ENCODE measurements around the gene COL5A3.
"Not testable (repeated sequence)": the region's sequence is repeated elsewhere in the genome, so short reads cannot be mapped to it uniquely, and the experiment has no call there.

The COL5A3 gene

DNA sequence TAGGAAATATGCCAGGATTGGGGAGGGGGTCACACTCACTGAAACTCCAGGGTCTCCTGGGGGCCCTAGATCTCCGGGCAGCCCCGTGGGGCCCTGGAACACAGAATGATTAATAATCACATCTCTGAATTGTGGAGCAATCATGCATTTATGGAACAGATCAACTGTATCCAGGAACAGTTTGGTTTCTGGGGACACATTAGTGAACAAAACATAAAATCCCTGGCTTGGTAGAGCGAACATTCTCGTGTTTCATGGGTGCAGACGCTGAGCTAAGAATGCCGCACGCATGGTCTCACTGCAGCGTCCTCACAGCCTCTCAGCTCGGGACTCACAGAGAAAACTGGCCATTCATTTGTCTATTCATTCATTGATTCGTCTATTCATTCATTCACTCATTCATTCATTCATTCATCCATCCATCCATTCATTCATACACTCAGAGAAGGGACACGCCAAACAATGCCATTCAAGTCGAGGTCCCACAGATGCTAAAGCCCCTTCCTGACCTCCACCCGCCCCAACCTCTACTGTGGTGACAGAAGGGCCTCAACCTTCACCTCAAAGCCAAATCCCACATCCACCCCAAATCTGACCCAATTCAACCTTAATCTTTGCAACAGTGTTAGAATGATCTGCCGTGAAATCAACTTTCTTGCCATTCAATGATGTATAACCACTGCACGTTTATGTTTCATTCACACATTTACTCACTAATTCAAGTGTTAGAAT, 39.0 kb downstream of the COL5A3 start:
- no peak for DNase-seq (ENCODE audit: low read depth in 2 of 2)

DNA sequence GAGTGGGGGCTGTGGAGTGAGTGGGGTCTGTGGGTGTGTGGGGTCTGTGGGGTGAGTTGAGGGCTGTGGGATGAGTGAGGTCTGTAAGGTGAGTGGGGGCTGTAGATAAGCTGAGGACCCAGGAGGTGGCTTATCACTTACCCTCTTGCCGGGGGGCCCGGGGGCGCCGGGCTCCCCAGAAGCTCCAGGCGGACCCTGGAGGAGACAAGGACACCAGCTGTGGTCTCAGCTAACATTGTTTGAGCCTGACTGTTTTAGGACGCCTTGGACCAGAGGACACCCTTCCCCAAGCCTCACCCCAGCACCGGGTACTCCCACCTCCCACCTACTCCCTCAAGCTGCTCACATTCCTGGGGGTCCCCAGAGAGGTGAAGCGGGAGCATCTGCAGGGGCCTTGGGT, 39.8 kb downstream of the COL5A3 start:
- no peak for DNase-seq (ENCODE audit: low read depth in 2 of 2)

DNA sequence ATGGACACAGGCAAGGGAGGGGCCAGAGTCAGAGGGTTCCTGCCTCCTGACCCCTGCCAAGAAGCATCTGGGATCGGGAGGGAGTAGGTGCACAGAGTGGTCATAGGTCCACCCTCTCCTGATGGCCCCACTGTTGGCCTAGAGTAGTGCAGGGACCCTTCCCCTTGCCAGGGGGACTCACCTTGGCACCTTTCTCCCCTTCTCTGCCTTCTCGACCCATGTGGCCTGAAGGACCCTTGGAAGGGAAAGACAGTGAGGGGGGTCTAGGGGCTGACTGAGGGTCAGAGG, 40.7 kb downstream of the COL5A3 start:
- DNase-seq (ENCODE audit: low read depth in 2 of 2): no peak

DNA sequence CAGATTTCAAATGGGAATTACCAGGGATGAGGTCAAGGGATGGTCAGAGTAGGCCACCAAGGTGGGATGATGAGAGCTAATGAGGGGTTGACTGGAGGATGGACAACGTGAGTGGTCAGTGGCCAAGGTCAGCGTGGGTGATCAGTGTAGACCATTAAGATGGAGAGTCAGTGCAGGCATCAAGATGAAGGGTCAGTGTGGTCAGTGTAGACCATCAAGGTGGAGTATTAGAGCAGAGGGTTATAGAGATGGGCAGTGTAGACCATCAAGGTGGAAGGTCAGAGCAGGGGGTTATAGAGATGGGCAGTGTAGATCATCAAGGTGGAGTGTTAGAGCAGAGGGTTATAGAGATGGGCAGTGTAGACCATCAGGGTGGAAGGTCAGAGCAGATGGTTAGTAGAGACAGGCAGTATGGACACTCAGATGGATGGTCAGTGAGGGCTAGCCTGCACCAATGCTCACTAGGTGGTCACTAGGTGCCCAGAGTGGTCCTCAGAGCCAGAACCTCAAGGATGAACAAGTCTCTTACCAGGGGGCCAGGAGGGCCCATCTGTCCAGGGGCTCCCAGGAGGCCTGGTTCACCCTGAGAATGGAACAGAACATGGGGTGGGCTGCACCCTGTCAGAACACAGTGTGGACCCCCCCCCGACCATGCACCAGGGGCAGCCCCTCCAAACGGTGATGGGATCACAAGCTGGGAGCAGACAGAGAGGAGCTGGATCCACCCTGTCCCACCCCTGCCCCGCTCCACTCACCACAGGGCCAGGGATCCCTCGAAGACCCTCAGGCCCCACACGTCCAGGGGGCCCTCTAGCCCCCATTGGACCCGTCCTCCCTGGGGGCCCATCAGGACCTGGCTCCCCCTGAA, 41.2 kb downstream of the COL5A3 start:
- no peak for DNase-seq (ENCODE audit: low read depth in 2 of 2)

DNA sequence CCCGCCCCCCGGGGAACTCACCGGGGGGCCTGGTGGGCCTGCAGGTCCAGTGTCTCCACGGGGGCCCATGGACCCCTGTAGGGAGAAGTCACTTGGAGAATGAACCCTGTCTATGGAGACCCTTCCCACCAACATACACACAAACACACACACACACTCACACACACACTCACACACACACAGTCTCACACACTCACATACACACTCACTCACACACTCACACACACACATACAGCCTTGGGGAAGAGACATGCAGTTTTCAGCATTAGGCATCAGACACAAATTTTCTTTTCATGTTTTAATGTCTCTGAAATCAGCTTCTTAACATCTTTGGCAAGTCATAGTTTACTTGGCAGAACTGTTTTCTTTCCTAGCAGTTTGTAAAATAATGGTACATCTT, 43.0 kb downstream of the COL5A3 start:
- no peak for DNase-seq (ENCODE audit: low read depth in 2 of 2)

DNA sequence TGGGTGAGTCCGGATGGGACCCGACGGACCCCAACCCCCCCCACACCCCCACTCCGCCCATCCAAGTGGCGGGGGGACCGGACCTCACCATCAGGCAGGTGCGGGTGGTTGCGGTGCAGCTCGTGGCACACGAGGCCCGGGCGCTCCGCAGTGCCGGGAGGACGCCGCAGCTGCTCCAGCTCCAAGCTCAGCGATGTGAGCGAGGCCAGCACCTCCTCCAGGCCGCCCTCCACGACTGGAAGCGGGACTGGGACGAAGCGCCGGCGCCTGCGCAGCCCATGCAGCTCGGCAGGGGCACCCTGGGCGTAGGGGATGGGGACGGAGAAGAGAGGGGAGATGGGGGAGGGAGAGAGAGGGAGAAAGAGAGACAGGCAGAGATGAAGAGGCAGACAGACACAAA, 43.9 kb downstream of the COL5A3 start:
- DNase-seq (ENCODE audit: low read depth in 2 of 2): no peak

DNA sequence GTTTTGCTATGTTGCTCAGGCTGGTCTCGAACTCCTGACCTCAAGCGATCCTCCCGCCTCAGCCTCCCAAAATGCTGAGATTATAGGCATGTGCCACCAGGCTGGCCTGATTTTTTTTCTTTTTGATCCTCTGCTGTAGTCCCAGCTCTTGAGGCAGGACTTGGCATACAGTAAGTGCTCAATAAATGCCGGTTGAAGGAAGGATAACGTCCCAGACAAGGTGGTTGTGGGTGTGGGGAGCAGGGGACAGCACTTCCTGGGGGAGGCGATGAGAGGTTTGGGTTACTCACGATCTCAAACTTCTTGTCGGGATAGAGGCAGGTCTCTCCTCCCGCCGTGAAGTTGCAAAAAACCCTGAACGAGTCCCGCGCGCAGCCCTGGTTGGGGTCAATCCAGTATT, 44.3 kb downstream of the COL5A3 start:
- no peak for DNase-seq (ENCODE audit: low read depth in 2 of 2)

DNA sequence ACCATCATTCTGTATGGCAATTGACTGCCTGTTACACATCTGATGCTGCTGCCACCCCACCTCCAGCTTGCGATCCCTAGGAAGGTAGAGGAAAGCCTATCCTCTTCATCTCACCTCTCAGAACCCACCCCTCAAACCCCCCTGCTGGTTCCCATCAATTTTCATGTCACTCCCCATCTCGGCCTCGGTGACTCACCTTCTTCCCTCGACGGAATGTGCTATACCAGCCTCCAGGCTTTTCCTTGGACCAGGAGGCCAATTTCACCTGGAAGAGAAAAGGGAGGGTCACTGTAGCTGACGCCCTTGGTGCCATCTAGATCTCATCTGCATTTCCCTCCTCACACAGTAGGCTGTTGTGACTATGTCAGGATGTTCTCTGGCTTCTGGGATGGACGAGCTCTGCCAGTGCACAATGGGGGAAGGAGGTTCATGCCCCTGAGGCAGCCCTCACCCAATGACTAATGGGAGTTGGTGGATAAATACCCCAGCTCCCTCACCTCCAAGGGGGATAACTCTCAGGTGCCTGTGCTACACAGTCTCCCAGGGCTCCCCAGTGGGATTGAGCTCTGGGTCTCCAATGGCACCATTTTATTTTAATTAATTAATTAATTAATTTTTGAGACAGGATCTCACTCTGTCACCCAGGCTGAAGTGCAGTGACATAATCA, 47.5 kb downstream of the COL5A3 start:
- DNase-seq (ENCODE audit: low read depth in 2 of 2): no peak

DNA sequence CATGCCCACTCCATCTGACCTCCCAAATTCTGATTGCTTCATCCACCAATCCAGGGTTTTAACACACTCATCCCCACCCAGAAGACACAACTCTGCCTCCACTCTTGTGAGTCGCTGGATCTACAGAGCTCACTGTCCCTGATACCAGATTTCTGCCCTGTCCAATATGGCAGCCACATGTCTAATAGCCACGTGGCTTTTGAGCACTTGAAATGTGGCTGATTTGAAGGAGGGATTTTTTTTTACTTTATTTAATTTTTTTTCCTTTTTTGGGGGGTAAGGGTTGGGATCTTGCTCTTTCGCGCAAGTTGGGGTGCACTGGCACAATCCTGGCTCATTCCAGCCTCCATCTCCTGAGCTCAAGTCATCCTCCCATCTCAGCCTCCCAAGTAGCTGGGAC, 49.2 kb downstream of the COL5A3 start:
- no peak for DNase-seq (ENCODE audit: low read depth in 2 of 2)

DNA sequence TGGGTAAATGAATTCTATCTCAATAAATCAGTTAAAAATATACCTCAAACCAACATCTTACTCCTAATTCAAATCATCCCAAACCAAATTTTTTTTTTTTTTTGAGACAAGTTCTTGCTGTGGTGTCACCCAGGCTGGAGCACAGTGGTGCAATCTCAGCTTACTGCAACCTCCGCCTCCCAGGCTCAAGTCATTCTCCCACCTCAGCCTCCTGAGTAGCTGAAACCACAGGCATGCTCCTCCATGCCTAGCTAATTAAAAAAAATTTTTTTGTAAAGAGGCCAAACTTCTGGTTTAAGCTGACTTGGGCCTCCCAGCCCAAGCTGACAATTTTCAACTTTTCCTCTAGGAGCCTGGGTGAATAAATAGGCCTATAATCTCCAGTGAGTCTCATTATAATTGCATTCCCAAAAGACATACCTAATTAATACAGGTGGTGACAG, 51.9 kb downstream of the COL5A3 start:
- DNase-seq (ENCODE audit: low read depth in 2 of 2): peak; percentile 94 to 95

DNA sequence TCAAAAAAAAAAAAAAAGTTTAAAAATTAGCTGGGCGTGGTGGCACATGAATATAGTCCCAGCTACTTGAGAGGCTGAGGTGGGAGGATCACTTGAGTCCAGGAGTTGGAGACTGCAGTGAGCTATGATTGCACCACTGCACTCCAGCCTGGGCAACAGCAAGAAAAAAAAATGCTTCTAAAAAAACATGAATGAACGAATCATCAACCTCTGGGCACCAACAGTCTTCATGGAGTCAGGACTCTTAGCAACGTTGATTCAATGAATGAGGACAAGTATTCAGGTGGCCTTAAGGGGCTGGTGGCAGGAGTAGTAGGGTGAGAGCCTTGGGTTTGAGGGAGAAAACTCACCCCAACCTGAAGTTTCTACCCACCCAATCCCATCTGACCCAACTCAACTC, 53.3 kb downstream of the COL5A3 start:
- no peak for DNase-seq (ENCODE audit: low read depth in 2 of 2)

DNA sequence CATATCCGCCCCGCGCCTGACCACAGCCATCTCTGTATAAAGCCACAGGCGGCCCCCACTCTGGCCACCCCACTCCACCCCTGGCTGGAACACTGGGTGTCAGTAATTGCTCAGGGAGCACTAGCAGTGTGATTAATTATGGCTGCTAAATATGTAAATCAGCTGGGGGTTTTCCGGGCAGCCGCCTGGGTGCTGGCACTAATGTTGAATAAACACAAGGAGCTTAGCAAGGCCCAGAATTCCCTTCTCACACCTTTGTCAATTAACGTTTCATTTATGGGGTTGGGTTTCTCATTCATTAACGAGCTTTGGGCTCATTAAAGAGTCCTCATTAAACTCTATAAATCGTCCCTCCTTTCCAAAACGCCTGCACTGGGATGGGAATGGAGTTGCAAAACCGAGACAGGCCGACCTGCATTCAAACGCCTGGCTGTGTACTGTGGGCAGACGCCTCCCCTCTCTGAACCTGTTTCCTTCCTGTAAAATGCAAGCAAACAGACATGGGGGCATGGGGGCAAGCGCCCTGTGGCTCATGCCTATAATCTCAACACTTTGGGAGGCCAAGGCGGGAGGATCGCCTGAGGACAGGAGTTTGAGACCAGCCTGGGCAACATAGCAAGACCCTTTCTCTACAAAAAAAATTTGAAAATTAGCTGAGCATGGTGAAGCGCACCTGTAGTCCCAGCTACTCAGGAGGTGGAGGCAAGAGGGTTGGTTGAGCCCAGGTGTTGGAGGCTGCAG, 56.3 kb downstream of the COL5A3 start:
- DNase-seq (ENCODE audit: low read depth in 2 of 2): no peak

DNA sequence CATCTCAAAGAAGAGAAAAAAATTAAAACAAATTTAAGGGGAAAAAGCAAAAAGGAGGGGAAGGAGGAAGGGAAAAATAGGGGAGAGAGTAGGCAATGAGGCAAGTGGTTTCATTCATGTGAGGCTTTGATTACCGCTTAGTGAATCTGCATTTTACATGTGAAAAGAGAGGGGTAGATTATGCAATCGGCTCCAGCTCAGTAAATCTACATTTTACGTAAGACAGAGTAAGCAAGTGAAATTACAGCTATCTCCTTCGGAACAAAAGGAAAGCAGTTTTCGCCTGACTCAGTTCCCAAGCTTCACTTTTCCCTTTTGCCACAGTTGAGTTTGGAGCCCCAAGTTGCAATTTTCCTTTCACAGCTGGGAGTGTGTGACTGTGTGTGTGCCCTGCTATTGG, 58.0 kb downstream of the COL5A3 start:
- no peak for DNase-seq (ENCODE audit: low read depth in 2 of 2)

DNA sequence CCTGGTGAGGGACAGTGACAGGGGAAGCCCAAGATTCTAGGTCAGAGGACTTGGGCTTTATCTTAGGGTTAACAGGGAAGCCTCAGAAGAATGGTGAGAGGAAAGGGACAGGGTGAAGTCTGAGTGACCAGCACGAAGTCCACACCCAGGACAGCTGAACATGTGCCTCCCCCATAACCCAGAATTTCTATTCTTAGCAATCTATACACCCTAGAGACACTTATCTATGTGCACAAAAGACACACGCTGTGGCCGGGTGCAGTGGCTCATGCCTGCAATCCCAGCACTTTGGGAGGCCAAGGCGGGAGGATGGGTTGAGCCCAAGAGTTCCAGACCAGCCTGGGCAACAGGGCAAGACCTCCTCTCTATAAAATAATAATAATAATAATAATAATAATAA, 62.9 kb downstream of the COL5A3 start:
- no peak for DNase-seq (ENCODE audit: low read depth in 2 of 2)

DNA sequence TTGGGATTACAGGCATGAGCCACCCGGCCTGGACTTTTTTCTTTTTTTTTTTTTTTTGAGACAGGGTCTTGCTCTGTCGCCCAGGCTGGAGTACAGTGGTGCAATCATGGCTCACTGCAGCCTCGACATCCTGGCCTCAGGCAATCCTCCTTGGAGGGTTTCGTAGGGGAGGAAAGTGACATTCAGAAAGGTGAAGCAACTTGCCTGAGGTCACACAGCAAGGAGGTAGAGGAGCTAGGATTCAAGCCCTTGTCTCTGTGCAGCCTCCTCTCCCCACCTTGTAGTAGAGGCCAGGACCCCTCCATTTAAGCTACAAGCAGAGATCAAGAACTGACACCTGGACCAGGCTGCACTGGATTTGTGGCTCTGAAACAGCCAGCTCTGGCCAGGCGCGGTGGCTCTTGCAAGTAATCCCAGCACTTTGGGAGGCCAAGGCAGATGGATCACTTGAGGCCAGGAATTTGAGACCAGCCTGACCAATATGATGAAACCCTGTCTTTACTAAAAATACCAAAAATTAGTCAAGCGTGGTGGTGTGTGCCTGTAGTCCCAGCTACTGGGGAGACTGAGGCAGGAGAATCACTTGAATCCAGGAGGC, 63.7 kb downstream of the COL5A3 start:
- DNase-seq (ENCODE audit: low read depth in 2 of 2): not testable (repeated sequence)

DNA sequence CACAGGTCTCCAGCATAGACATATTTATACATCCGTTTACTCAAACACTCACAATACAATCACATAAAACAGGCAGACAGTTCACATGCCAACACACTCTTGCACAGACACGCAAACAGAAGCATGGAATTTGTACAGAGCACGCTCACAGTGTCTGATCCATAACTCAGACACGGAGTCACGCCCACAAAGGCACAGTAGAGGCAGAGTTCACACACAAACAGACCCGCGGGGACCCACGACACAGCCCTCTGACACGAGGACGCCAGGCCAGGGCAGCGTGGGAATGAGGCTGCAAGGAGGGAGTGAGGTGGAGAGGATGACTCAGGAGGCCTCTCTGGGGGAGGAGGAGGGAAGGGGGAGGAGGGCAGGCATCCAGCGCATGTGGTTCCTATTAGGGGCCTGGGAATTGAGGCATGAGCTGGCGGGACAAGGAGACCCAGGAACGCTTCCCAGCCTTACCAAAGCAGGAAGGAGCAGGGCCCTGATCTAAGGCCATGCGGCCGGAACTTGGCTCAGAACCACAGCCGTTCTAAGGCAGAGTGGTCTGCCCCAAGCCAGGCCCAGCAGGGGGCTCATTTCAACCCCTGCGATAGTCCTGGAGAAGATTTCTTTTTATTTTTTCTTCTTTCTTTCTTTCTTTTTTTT, 64.9 kb downstream of the COL5A3 start:
- DNase-seq (ENCODE audit: low read depth in 2 of 2): peak; percentile 98

DNA sequence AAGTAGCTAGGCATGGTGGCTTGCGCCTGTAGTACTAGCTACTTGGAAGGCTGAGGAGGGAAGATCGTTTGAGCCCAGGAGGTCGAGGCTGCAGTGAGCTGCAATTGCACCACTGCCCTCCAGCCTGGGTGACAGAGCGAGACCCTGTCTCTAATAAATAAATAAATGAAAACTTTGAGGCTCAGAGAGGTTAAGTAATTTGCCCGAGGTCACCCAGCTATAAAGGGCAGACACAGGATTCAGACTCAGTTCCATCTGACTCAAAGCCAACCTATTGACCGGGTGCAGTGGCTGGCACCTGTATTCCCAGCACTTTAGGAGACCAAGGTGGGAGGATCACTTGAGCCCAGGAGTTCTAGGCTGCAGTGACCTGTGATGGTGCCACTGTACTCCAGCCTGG, 66.6 kb downstream of the COL5A3 start:
- no peak for DNase-seq (ENCODE audit: low read depth in 2 of 2)

DNA sequence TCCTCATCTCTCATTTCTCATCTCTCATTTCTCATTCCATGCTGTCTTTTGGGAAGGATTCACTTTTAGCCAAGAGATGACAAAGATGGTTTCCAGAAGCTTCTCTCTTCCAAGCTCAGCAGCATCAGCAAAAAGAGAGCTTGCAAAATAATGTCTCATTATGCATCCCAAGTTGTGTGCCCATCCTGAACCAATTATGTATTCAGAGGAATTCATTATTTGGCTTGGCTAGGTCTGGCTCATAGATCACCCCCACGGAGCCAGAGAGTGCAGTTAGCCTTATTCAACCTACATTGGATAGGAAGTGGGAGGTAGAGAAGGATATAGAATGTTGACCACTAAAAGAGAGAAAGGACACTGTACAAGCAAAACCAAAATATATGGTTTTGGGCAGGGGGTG, 68.6 kb downstream of the COL5A3 start:
- peak in 1 of 2 experiments; percentile 26 for DNase-seq (ENCODE audit: low read depth in 2 of 2)

DNA sequence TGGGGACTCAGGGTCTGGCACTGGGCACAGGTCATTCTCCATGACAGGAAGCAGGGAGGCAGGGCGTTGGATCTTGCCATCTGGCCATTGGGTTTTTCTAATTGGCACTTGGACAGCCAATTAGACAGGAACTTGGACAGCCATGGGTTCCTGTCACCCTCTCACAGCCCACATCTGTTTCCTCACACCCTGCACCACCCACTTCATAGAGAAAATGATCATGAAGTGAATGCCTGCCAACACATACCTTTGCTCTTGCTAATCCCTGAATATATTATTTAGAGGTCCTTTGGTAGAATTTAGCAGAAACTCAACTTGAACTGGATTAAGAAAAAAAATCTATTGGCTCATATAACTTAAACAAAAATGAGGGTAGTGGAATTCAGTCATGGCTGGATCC, 69.1 kb downstream of the COL5A3 start:
- DNase-seq (ENCODE audit: low read depth in 2 of 2): no peak

DNA sequence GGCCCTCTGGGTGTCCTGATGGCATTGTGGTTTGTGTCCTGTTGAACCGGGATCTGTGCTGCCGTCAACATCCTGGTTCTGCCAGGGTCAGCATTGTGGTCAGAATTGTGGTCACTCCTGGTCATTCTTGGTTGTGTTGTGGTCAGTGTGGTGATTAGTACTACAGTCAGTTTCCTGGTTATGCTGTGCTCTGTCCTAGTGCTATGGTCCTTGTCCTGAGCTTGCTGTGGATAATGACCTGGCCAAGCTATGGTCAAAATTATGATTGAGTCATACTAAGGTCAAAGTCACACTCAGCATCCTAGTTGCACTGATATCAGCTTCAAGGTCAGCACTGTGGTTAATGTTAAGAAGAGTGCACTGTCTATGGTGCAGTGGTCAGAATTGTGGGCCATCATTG, 69.5 kb downstream of the COL5A3 start:
- no peak for DNase-seq (ENCODE audit: low read depth in 2 of 2)

DNA sequence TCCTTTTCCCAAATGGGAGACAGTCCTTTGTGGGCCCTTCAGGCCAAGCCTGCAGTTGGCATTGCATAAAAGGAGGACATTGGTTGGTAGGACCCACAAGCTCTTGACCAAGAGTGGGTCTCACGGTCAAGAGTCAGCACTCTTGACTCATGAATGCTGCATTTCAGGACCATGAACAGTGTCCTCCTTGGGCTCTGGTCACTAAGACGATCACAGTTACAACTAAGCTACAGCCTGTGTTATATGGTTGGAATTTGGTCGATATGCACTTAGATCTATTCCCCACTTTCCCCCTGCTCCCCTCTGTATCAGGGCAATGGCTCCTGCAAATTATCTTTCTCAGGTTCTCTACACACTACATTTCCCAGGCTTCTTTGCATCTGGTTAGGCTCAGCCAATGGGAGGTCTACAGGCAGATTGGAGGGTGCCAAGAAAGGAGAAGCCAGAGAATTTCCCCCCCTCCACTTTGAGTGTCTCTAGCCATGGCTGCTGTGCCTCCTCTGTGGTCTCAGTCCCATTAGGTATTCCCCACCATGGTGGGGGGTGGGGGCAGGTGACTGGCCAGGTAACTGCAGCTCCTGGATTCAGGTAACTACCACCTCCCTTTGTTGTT, 70.9 kb downstream of the COL5A3 start:
- no peak for DNase-seq (ENCODE audit: low read depth in 2 of 2)

All from fibroblast of skin of left quadriceps (primary cell).